ENCODE results near the gene RNASEH1.

Gene RNASEH1

DNA sequence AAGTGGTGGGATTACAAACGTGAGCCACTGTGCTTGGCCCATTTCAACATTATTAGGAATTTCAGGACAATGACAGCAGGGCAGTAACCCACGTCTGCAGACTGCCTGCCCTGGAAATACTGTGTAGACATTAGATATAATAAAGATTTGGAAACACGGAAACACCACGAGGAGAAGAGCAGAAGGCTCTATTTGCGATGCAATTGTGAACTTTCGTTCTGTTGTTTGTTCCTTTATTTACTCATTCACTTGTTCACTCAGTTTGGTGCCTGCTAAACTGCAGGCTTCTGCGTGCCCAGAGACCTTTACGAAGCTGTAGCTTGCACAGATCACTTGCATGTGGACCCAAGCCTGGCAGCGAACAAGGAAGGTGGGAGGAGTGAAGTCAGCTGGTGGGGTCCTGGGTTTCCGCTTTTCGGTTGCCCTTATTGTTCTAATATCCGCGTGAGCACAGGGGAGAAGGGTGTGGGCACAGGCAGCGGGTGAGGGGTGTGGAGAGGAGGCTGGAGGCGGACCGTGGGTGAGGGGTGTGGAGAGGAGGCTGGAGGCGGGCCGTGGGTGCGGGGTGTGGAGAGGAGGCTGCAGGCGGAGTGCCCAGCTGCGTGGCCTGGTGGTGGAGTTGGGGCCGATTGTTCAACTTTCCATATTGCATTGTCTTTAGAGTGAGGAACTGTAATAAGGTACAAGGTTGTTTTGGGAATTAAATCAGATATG lies 40.2 kb upstream of the RNASEH1 start:
- no peak for DNase-seq (ENCODE audit: low read depth, low spot score)
- H3K4me3 ChIP-seq (ENCODE audit: low read depth, low read length), result no peak overlapping the region
- TF ChIP-seq, protein P1, sequence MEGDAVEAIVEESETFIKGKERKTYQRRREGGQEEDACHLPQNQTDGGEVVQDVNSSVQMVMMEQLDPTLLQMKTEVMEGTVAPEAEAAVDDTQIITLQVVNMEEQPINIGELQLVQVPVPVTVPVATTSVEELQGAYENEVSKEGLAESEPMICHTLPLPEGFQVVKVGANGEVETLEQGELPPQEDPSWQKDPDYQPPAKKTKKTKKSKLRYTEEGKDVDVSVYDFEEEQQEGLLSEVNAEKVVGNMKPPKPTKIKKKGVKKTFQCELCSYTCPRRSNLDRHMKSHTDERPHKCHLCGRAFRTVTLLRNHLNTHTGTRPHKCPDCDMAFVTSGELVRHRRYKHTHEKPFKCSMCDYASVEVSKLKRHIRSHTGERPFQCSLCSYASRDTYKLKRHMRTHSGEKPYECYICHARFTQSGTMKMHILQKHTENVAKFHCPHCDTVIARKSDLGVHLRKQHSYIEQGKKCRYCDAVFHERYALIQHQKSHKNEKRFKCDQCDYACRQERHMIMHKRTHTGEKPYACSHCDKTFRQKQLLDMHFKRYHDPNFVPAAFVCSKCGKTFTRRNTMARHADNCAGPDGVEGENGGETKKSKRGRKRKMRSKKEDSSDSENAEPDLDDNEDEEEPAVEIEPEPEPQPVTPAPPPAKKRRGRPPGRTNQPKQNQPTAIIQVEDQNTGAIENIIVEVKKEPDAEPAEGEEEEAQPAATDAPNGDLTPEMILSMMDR (IDR thresholded peaks at IDR 0.05; ENCODE audit: insufficient read depth, low read length, missing control alignments), result no peak
- ChIA-PET CTCF (no interaction called here), POLR2A (no interaction called here)

DNA sequence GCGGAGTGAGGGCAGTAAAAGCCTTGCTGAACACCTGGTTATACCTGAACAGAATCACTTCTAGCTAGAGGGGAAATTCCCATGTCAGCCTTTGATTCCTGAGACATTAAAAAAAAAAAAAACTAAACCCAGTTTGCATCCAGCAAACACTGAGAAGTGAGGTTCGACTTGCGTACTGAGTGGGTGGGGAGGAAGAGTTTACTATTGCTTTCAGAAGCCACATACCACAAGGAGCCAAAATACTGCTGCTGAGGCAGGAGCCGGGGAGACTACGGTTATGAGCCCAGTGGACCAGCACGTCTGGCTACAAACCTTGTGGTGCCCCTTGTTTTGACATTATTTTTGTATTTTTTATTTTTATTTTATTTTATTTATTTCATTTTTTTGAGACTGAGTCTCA lies 39.4 kb upstream of the RNASEH1 start:
- TF ChIP-seq, protein P1 (IDR thresholded peaks at IDR 0.05; ENCODE audit: insufficient read depth, low read length, missing control alignments), result no peak
- no peak for DNase-seq (ENCODE audit: low read depth, low spot score)
- no peak overlapping the region for H3K4me3 ChIP-seq (ENCODE audit: low read depth, low read length)
- ChIA-PET POLR2A (no interaction called here), CTCF (no interaction called here)

DNA sequence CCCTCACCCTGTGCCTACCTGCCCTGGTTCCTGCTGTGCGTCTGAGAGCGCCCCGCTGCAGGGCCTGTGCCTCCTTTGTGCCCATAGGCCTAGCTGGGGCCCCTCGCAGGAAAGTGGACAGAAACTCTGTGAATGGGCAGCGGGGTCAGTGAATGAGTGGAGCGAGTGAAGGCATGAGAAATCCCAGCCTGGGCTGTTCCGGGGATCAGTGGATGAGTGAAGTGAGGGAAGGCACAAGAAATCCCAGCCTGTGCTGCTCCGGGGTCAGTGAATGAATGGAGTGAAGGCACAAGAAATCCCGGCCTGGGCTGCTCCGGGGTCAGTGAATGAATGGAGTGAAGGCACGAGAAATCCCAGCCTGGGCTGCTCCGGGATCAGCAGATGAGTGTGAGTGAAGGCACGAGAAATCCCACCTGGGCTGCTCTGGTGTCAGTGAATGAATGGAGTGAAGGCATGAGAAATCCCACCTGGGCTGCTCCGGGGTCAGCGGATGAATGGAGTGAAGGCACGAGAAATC lies 38.8 kb upstream of the RNASEH1 start:
- CTCF ChIA-PET, result no interaction called here
- DNase-seq (ENCODE audit: low read depth, low spot score), result no peak
- TF ChIP-seq, protein P1 (IDR thresholded peaks at IDR 0.05; ENCODE audit: insufficient read depth, low read length, missing control alignments), result no peak
- POLR2A ChIA-PET, result no interaction called here
- H3K4me3 ChIP-seq (ENCODE audit: low read depth, low read length), result no peak overlapping the region

DNA sequence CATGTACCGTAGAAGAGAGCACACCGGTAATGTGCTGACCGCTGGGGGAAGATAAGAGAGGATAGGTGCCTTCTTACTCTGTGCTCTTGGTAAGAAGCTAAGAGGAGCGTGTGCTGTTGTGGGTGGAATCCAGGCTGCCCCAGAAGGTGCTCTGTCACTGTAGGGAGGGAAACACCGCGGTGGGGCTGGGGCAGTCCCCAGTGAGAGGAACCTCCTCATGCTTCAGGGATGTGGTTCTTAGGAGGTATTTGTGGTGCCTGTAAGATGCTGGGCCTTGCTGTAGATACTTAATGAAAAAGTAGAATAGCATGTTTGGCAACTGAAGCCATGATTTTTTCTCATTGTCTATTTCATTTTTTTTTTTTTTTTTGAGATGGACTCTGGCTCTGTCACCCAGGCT lies 37.9 kb upstream of the RNASEH1 start:
- POLR2A ChIA-PET, result interaction anchor here (0.9 kb wide), 1 partner anchor 15 kb away, joined by 3 read pairs; no protein-coding TSS in a partner anchor
- CTCF ChIA-PET, result interaction anchor here (0.8 kb wide), 1 partner anchor 9 kb away, joined by 3 read pairs; no protein-coding TSS in a partner anchor
- no peak overlapping the region for H3K4me3 ChIP-seq (ENCODE audit: low read depth, low read length)
- TF ChIP-seq, protein P1 (IDR thresholded peaks at IDR 0.05; ENCODE audit: insufficient read depth, low read length, missing control alignments), result no peak
- no peak for DNase-seq (ENCODE audit: low read depth, low spot score)

DNA sequence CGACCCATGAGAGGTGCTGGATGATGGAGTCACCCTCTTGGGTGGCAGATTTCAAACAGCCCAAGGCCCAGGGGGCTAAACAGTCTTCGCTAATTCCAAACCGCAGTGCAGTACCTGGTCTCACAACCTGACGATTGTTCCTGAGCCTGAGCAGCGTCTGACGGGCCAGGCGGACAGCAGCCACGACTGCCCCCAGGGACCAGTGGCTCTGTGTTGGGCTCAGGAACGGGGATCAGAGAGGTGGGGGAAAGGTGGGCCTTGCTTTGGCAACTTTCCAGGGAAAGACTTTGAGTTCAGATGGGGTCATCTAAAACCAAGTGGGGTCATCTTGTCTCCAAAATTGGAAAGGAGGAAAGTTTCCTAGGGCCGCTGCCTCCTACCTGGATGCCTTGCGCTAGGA lies 37.3 kb upstream of the RNASEH1 start:
- TF ChIP-seq, protein P1 (IDR thresholded peaks at IDR 0.05; ENCODE audit: insufficient read depth, low read length, missing control alignments), result no peak
- no peak for DNase-seq (ENCODE audit: low read depth, low spot score)
- POLR2A ChIA-PET, result interaction anchor here (0.9 kb wide), 1 partner anchor 15 kb away, joined by 3 read pairs; no protein-coding TSS in a partner anchor
- CTCF ChIA-PET, result interaction anchor here (0.8 to 1.1 kb wide), 2 partner anchors 9 to 57 kb away, joined by 3 read pairs; no protein-coding TSS in a partner anchor
- no peak overlapping the region for H3K4me3 ChIP-seq (ENCODE audit: low read depth, low read length)

DNA sequence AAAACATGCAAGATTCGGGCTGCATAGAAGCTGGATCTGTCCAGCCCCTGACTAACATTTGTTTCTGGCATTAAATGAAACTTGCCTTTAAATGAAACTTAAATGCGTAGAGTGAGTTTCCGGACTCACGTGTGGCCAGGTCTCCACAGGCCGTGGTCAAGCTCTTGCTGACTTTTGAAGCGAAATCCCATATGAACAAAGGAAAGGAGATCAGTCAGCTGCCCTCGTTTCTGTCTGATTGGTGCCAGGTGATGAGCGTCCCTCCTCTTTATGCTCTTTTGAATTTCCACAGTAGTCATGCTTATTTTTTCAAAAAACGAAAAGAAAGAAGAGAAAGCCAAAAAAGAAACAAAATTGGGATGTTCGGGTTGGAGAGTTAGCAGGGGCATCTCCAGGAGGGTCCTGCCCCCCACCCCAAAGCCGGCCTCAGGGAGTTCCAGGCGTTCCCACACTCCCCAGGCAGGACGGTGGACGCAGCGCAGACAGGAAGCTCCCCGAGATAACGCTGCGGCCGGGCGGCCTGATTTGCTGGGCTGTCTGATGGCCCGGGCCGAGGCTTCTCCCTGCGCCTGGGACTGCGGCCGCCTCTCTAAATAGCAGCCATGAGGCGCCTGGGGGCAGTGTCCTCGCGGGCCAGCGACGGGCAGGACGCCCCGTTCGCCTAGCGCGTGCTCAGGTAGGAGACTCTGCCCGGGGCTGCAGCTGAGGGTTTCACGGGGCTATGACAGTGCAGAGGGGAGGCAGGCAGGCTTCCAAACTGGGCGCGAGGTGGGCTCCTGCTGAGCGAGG lies 36.6 kb upstream of the RNASEH1 start, which contains the start of gene COLEC11:
TSS of gene COLEC11 (plus strand) at position 620 of the 789 bp plus-strand sequence. CDS start 9,229 bp downstream, outside the sequence.
- DNase-seq (ENCODE audit: low read depth, low spot score), result no peak
- ChIA-PET CTCF (interaction anchor here (0.9 to 1.1 kb wide), 2 partner anchors 11 to 57 kb away, joined by 3 read pairs; no protein-coding TSS in a partner anchor), POLR2A (interaction anchor here (0.9 kb wide), 1 partner anchor 14 kb away, joined by 3 read pairs; no protein-coding TSS in a partner anchor)
- no peak within 1 kb of the TSS; the same call in 1 of the 2 replicates for H3K4me3 ChIP-seq (ENCODE audit: low read depth, low read length)
- TF ChIP-seq, protein P1 (IDR thresholded peaks at IDR 0.05; ENCODE audit: insufficient read depth, low read length, missing control alignments), result peak; percentile 20
